Panc1 (cell line): ENCODE data around the gene ARL5C. TPM values are rescaled to one million over a fixed set of nuclear protein-coding genes. Genes with fewer than 3 reads are reported as not detected.

Source experiments
- ATAC-seq: fragments of 200-7000 bp; cut with Tn5 transposase; 2 replicates; pipeline ENCODE4 v1.9.1; 2020; ENCODE audit warnings: mild to moderate bottlenecking, moderate library complexity
- BruUV-seq: library from RNA; stranded (reverse); fragments of 400-500 nt; replicated peaks from 2 replicates; lab custom pipeline; 2021; lab: Mats Ljungman, UMichigan
- CTCF ChIA-PET: fragments of 300-600 bp; sonication (Branson Sonifier 250); formaldehyde crosslinking; loops from one replicate; lab custom pipeline; 2022; ENCODE audit warnings: antibody characterized with exemption; lab: Charles Lee
- POLR2A ChIA-PET: fragments of 300-600 bp; sonication (Branson Sonifier 250); formaldehyde crosslinking; loops from one replicate; lab custom pipeline; 2022; ENCODE audit warnings: antibody characterized with exemption; lab: Charles Lee
- DNase-seq: peaks from one replicate; pipeline ENCODE4 v3.0.0-alpha.2; 2010; ENCODE audit warnings: low read depth, low spot score
- H3K27ac ChIP-seq: 2 replicates; pipeline ENCODE4 v1.5.1; 2011; ENCODE audit warnings: mild to moderate bottlenecking, low read length, inconsistent platforms
- H3K27me3 ChIP-seq: fragments of 200-500 bp; sonication (Bioruptor generic); 2 replicates; pipeline ENCODE4 v1.6.0; 2014; ENCODE audit warnings: low read length, inconsistent platforms; ENCODE audit not compliant: control insufficient read depth, insufficient read depth
- H3K36me3 ChIP-seq: fragments of 200-500 bp; sonication (Bioruptor generic); 2 replicates; pipeline ENCODE4 v1.5.1; 2014; ENCODE audit warnings: inconsistent platforms, mild to moderate bottlenecking, low read length, moderate library complexity; ENCODE audit not compliant: control insufficient read depth, insufficient read depth
- H3K4me1 ChIP-seq: 2 replicates; pipeline ENCODE4 v1.5.1; 2011; ENCODE audit warnings: inconsistent platforms, mild to moderate bottlenecking, low read length, moderate library complexity; ENCODE audit not compliant: control insufficient read depth, insufficient read depth
- H3K4me3 ChIP-seq, 2 experiments: 2 replicates each; pipeline ENCODE4 v1.5.1; 2011 to 2012; ENCODE audit warnings: low read depth in 2 of 2, low read length in 2 of 2, mild to moderate bottlenecking in 2 of 2, inconsistent platforms in 1 of 2, moderate library complexity in 1 of 2
- H3K9me3 ChIP-seq: fragments of 200-500 bp; sonication (Bioruptor generic); 2 replicates; pipeline ENCODE4 v1.5.1; 2014; ENCODE audit warnings: low read depth, mild to moderate bottlenecking, inconsistent platforms, low read length, moderate library complexity; ENCODE audit not compliant: control insufficient read depth, insufficient read depth
- CTCF ChIP-seq: fragments of 450-650 bp; IDR thresholded peaks from 2 replicates; pipeline ENCODE4 v1.5.1; 2017; ENCODE audit warnings: mild to moderate bottlenecking
- POLR2AphosphoS5 ChIP-seq: IDR thresholded peaks from 2 replicates; pipeline ENCODE4 v1.6.1; 2012; ENCODE audit warnings: mild to moderate bottlenecking, low read depth, low read length, moderate library complexity
- REST ChIP-seq, 2 experiments: IDR thresholded peaks; 2 replicates each; pipeline ENCODE4 v1.6.1; 2011 to 2012; ENCODE audit warnings: low read depth in 2 of 2, control low read depth in 1 of 2, low read length in 1 of 2, mild to moderate bottlenecking in 1 of 2, moderate library complexity in 1 of 2; ENCODE audit not compliant: insufficient read depth in 1 of 2
- SIN3A ChIP-seq: IDR thresholded peaks from 2 replicates; pipeline ENCODE4 v1.6.1; 2012; ENCODE audit warnings: low read depth, mild to moderate bottlenecking, low read length, moderate library complexity, borderline replicate concordance; ENCODE audit not compliant: insufficient read depth
- TCF7L2 ChIP-seq: IDR thresholded peaks from 2 replicates; pipeline ENCODE4 v1.6.1; 2011; ENCODE audit warnings: mild to moderate bottlenecking, low read depth, low read length, inconsistent platforms
- in situ Hi-C: cut with HindIII; loops from 2 replicates; pipeline ENCODE4 v1.10.0; 2016; ENCODE audit warnings: low sequenced_read_pairs, low pct_unique_long_range_greater_than_20kb
- intact Hi-C: fragments of 100-400 bp; cut with micrococcal nuclease; formaldehyde crosslinking; loops from one replicate; pipeline ENCODE4 v1.10.0; 2022; ENCODE audit not compliant: unreplicated experiment
- total RNA-seq: library from RNA; stranded (reverse); gene quantifications from one replicate; pipeline ENCODE4 v1.2.1, GENCODE V29; 2021; ENCODE audit not compliant: unreplicated experiment

Gene ARL5C
- total RNA-seq, 1 experiment from 2014 or later = not detected

DNA sequence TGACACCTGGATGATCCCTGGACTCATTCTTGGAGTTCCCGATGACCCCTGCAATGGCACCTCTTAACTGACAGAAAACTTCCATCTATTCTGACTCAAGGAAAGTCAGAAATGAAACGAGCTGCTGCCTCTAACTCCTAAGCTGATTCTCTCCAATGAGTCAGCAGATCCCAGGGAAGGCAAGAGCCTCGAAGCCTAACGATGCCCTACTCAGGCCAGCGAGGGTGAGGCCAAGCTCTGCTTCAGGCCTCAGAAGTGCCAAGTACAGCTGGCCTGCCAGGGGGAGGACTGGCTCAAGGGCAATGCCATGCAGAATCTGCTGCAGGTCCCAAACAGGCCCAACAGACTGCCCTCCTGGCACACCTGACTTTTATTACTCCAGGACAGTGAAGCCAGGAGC, 50.8 kb downstream of the ARL5C start:
- Histone ChIP-seq H3K36me3 (no peaks in the 10 kb centered on the region), H3K4me3 (no peak overlapping the region), H3K4me1 (no peaks in the 10 kb centered on the region), H3K9me3 (no peaks in the 10 kb centered on the region), H3K27ac (no peak overlapping the region), H3K27me3 (no peaks in the 10 kb centered on the region)
- ChIA-PET CTCF (interaction anchor here (0.5 kb wide), 1 partner anchor 23 kb away, joined by 3 read pairs; no protein-coding TSS in a partner anchor), POLR2A (no interaction called here)
- intact Hi-C loops (no loop called here), in situ Hi-C loops (no loop called here)
- BruUV-seq = no TSS peak
- DNase-seq = no peak
- no peak for TF ChIP-seq REST (IDR thresholded peaks at IDR 0.05; ENCODE audit: insufficient read depth in 1 of 2, low read depth in 2 of 2, low read length in 1 of 2)
- TF ChIP-seq SIN3A = no peak
- TF ChIP-seq POLR2AphosphoS5 = no peak
- no peak for TF ChIP-seq TCF7L2
- no peak for ATAC-seq

DNA sequence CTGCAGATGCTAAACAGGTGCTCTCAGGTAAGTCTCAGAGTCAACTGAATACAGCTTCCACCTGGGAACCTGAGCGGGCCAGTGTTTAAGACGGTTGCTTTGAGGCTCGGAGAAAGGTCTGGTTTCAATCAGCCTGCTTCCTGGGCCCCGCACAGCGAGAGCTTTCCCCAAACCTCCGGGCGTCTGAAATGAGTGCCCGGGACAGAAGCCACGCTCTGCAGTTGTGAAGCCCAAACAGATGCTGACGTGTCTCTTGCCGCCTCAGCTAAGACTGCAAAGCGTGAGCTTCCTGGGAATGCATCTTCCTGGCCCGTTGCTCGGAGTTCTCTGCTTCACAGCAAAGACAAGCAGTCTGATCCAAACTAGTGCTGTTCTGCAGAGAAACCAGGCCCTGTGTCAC, 51.2 kb downstream of the ARL5C start:
- in situ Hi-C loops (no loop called here), intact Hi-C loops (no loop called here)
- Histone ChIP-seq H3K4me3 (no peak overlapping the region), H3K9me3 (no peaks in the 10 kb centered on the region), H3K27ac (no peak overlapping the region), H3K27me3 (no peaks in the 10 kb centered on the region), H3K4me1 (no peaks in the 10 kb centered on the region), H3K36me3 (no peaks in the 10 kb centered on the region)
- CTCF ChIA-PET = interaction anchor here (0.6 kb wide), 1 partner anchor 35 kb away, joined by 3 read pairs; no protein-coding TSS in a partner anchor
- no peak for TF ChIP-seq REST (IDR thresholded peaks at IDR 0.05; ENCODE audit: insufficient read depth in 1 of 2, low read depth in 2 of 2, low read length in 1 of 2)
- no peak for TF ChIP-seq SIN3A
- TF ChIP-seq TCF7L2 = no peak
- TF ChIP-seq CTCF = no peak
- BruUV-seq = no TSS peak
- no peak for DNase-seq
- no peak for ATAC-seq
- POLR2A ChIA-PET = no interaction called here
